ENCODE measurements around the gene GPX4. TPM values are rescaled to one million over a fixed set of nuclear protein-coding genes. Genes with fewer than 3 reads are reported as not detected.

The GPX4 gene
- total RNA-seq, 2 donors from 2014 or later, result 251 to 308 TPM

DNA sequence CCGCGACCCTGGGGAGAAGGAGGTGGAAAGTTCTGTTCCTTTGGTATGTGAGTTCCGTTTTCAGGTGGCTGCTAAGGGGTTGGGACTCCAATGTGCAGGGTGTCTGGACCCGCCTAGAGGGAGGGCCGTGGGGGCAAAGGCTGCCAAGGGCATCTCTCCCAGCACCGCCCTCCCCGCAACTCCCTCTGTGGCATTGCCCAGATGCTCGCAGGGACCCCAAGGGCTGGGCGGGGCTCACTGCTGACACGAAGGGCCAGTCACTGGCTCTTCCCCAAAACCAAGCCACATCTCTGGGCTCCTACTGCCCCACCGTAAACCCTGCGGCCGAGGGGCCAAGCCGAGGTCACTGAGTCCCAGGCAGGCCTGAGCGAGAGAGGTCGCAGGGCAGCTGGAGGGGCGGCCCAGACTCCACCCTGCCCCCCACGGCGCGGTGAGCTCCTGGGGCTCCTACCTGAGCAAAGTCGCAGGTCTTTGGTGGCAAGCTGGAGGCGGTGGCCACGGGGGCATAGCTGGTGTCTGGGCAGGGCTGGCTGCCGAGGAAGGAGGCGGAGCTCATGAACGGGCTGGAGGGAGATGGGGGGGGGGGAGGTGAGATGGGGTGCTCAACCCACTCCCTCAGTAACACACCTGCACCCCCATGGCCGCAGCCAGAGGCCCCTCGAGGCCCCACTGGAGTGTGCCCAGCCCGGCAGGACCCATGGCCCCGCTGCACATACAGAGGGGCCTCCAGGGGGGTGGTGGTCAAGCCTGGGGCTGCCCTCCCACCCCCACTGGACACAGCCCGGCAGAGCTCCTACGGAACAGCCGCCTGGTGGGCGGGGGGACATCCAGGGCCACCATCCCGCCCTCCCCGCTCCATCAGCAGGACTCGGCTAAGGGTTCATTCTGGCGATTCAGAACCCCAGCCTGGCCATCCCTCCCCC is 43.3 kb downstream of the GPX4 start:
- no peak for DNase-seq
- Mint-ChIP-seq H3K9me3 (peaks cover 0 to under 1% of the 10 kb centered on the region in 2 donors), H3K4me3 (no peak overlapping the region), H3K4me1 (ENCODE audit: low read depth) (no peaks in the 10 kb centered on the region), H3K27ac (no peak overlapping the region), H3K27me3 (ENCODE audit: low read depth) (no peaks in the 10 kb centered on the region), H3K36me3 (ENCODE audit: insufficient read depth in 2 of 2) (peaks cover 6 to 14% of the 10 kb centered on the region in 2 donors)
- ATAC-seq (replicated peaks in 1 of 2), result no peak

DNA sequence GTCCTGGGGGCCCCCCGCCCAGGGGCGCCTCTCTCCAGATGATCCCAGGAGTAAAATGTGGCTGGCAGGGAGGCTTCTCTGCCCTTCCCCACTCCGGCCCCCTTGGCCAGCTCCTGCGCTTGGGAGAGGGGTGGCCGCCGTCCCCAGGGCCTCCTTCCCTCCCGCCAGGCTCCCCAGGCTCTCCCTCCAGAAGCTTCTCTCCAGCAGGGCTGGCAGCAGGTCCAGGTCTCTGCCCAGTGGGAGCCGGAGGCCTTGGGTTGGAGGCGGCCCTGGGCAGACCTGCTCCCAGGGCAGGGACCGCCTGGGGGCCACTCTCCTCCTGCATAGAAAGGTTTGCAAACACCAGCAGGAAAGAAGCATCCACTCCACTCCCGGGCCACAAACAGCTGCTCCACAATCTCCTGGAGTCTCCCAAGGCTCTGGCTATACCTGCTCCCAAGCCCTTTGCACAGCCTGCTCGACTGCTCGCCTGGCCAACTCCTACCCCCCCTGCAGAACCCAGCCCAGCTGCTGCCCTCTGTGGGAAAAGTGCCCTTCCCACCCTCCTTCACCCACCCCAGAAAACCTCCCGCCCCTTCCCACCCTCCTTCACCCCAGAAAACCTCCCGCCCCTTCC is 44.2 kb downstream of the GPX4 start:
- DNase-seq (no peak), ATAC-seq (replicated peaks in 1 of 2) (no peak)
- Mint-ChIP-seq H3K4me1 (ENCODE audit: low read depth) (no peaks in the 10 kb centered on the region), H3K36me3 (ENCODE audit: insufficient read depth in 2 of 2) (peaks cover 7 to 12% of the 10 kb centered on the region in 2 donors), H3K4me3 (no peak overlapping the region), H3K27ac (no peak overlapping the region), H3K27me3 (ENCODE audit: low read depth) (no peaks in the 10 kb centered on the region), H3K9me3 (no peaks in the 10 kb centered on the region)

DNA sequence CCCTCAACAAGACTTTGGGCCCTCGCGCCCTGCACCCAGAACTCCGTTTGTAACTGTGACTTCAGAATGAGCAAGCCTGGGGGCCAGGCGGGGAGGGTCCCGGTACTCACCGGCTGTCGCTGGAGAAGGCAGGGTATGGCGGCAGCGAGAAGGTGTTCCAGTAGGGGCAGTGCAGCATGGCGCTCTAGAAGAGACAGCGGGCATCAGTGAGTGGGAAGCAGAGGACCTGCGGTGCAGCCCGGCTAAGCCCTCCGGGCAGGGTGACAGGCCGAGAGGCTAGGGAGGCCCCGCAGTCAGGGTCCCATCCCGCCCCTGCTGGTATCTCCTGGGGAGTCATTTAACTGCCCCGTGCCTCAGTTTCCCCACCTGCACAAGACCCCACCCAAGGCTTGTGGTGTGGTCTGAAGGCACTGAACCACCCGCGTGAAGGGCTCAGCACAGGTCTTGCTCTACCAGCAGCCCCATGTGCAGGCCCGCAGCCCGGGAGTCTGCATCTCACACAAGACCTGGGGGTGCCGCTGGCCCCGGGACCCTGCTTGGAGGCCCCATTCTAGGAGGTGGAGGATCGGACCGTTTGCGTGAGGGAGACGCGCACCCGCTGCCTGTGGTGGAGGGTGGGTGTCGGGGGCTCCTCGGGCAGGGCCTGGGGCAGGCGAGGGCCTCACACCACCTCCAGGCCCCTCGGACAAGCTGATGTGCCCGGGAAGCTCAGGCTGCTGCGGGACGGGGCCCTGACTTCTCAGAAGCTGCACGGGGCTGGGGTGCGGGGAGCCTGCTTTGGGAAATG is 45.7 kb downstream of the GPX4 start:
- no peaks in the 10 kb centered on the region for H3K4me1 Mint-ChIP-seq (ENCODE audit: low read depth)
- H3K27me3 Mint-ChIP-seq (ENCODE audit: low read depth), result no peaks in the 10 kb centered on the region
- no peaks in the 10 kb centered on the region for H3K9me3 Mint-ChIP-seq
- ATAC-seq (replicated peaks in 1 of 2) (no peak), DNase-seq (no peak)
- no peak overlapping the region for H3K4me3 Mint-ChIP-seq
- H3K27ac Mint-ChIP-seq, result no peak overlapping the region
- peaks cover 4 to 5% of the 10 kb centered on the region in 2 donors for H3K36me3 Mint-ChIP-seq (ENCODE audit: insufficient read depth in 2 of 2)

DNA sequence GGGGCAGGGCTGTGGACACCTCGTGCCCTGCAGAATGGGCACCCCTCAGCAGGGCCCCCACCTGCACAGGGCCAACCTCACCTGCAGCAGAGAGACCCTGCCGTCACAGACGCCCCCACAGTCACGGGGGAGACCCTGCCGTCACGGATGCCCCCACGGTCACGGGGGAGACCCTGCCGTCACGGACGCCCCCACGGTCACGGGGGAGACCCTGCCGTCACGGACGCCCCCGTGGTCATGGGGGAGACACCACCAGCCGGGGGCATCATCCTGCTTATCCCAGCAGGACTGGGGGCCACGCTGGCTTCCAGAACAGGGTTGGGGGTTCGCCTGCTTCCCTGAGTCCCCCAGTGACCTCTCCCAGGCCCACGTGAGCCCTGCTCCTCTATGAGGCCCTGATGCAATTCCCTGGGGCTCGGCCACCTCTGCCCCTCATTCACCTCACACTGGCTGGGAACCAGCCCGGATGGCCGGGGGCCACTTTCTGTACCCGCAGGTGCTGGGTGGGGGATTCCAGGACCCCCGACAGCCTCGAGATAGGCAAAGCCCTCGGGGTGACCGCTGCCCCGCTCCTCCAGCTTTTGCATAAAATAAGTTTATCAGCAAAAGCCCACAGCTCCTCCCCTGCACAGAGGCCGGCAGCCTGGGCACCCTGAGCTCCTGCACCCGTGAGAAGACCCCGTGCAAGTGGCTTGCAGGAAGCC is 46.7 kb downstream of the GPX4 start:
- Mint-ChIP-seq H3K36me3 (ENCODE audit: insufficient read depth in 2 of 2) (peaks cover 0 to 2% of the 10 kb centered on the region in 2 donors), H3K4me1 (ENCODE audit: low read depth) (no peaks in the 10 kb centered on the region), H3K9me3 (no peaks in the 10 kb centered on the region), H3K27me3 (ENCODE audit: low read depth) (no peaks in the 10 kb centered on the region), H3K4me3 (no peak overlapping the region), H3K27ac (no peak overlapping the region)
- ATAC-seq (replicated peaks in 1 of 2) (no peak), DNase-seq (no peak)

DNA sequence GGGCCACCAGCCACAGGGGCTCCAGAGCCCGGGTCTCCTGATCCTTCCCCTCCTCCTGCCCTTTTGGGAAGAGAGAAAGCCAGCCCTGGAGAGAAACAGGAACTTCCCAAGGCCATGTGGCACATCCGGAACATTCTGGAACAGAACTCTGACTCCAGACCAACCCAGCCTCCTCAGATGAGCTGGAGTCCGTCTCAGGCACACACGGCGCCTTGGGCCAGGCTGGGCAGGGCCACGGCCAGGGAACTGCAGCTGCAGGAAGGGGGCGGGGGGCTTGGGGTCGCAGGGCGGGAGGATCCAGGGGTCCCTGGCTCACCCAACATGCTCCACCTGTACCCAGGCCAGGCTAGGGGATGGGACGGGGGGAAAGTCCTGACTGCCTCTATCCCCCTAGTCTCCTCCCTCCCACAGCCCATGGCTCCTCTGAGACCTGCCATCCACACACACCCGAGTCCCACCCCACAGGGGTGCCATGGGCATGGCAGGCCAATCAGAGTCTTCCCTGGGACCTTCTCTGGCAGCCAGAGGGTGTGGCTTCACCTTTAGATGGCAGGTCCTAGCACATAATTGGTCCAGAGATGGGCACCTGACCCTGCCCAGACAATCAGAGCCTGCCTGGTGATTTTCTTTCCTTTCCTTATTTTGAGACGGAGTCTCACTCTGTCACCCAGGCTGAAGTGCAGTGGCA is 47.4 kb downstream of the GPX4 start:
- H3K4me3 Mint-ChIP-seq, result no peak overlapping the region
- no peak for DNase-seq
- no peak overlapping the region for H3K27ac Mint-ChIP-seq
- no peak for ATAC-seq (replicated peaks in 1 of 2)
- no peaks in the 10 kb centered on the region for H3K4me1 Mint-ChIP-seq (ENCODE audit: low read depth)
- peaks cover 0 to 2% of the 10 kb centered on the region in 2 donors for H3K36me3 Mint-ChIP-seq (ENCODE audit: insufficient read depth in 2 of 2)
- no peaks in the 10 kb centered on the region for H3K9me3 Mint-ChIP-seq
- H3K27me3 Mint-ChIP-seq (ENCODE audit: low read depth), result no peaks in the 10 kb centered on the region

DNA sequence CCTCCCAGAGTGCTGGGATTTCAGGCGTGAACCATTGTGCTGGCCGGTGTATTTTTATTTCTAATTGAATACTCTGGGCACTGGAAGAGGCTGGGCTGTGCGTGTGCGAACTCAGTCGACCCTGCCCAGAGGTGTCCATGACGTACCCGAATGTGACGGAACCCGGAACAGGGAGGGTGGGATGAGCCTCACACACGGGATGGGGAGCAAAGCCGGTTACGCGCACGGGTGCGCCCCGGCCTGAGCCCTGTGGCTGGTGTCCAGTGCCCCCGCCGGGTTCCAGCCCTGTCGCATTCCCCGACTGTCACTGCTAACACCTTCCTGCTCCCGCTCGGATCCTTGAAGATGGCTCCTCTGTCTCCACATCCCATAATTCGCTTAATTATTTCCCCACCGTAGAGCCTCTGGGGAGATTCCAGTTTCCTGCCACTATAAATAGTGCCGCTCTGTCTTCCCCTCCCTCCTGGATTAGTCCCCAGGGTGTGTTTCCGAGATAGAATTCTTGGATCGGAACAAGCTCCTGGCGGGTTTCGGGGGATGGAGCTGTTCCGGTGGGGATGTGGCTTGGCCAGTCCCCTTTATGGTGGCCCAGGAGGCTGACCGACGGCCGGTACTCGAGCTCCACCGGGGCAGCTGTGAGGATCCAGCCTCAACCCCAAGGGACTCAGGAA is 48.3 kb downstream of the GPX4 start:
- no peaks in the 10 kb centered on the region for H3K4me1 Mint-ChIP-seq (ENCODE audit: low read depth)
- no peak for ATAC-seq (replicated peaks in 1 of 2)
- no peaks in the 10 kb centered on the region for H3K27me3 Mint-ChIP-seq (ENCODE audit: low read depth)
- no peak for DNase-seq
- no peak overlapping the region for H3K27ac Mint-ChIP-seq
- no peak overlapping the region for H3K4me3 Mint-ChIP-seq
- H3K9me3 Mint-ChIP-seq, result no peaks in the 10 kb centered on the region
- peaks cover 0 to 2% of the 10 kb centered on the region in 2 donors for H3K36me3 Mint-ChIP-seq (ENCODE audit: insufficient read depth in 2 of 2)

DNA sequence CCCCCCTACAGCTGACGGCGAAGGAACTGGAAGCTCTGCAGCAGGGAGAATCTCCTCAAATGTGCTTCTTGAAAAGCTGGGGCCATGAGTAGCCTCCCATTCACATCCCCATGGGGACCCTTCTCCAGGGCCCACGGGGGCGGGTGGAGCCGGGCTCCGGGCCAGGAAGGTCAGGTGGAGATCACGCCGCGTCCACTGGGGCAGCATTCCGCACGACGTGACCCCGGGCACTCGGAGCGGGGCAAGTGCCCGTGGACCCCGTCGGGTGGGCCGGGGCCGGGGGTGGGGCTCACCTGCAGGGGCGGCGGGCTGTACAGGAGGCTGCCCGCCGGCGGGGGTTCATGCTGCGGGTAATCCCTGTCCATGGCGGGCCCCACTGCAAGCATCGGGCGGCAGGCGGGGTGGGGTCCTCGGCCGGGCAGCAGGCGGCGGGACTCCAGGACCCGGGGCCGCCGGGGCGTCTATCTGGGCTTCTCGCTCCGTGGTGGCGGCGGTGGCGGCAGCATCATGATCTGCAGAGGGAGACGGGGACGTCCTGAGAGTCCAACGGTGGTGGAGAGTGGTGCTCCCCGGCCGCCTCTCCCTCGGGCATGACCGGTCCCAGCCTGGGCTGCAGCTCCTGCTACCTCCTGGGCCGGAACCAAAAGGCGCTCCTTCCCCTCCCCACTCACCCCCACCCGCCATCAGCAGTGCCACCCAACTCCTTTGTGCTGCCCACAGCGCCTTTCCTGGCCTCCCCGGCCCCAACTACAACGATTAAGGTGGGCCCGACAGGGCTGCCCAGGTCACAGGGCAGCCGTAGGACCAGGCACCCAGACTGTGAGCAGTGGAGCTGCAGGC is 50.3 kb downstream of the GPX4 start:
- DNase-seq (no peak), ATAC-seq (replicated peaks in 1 of 2) (no peak)
- Mint-ChIP-seq H3K27ac (no peak overlapping the region), H3K4me1 (ENCODE audit: low read depth) (no peaks in the 10 kb centered on the region), H3K36me3 (ENCODE audit: insufficient read depth in 2 of 2) (peaks cover 0 to 2% of the 10 kb centered on the region in 2 donors), H3K4me3 (no peak overlapping the region), H3K9me3 (no peaks in the 10 kb centered on the region), H3K27me3 (ENCODE audit: low read depth) (no peaks in the 10 kb centered on the region)

DNA sequence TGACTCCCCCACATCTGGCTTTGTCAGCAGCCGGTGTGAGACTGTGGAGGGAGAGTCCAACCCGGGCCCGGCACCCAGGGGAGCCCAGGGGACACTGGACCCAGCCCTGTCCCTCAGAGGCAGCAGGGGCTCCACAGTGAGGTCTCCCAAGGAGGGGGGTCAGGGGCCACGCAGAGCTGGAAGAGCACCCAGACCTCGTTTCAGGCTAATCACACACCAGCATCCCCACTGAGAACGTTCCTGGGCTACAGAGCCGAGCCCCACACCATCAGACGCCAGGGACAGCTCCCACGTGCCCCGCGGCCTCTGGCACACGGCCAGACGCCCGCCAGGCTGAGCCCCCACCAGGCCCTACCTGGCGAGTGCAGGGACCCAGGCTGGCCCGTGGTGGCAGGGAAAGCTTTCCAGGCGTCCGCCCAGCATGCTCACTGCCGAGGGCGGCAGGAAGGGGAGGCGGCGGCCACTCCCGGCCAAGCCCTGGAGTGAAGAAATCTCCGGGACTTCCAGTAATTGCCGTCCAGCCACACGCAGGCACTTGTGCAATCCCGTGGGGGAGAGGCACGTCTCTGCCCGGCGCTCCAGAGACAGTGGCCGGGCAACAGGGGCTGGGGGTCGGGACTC is 51.0 kb downstream of the GPX4 start:
- H3K27me3 Mint-ChIP-seq (ENCODE audit: low read depth), result no peaks in the 10 kb centered on the region
- no peak overlapping the region for H3K4me3 Mint-ChIP-seq
- no peak for DNase-seq
- H3K9me3 Mint-ChIP-seq, result no peaks in the 10 kb centered on the region
- peaks cover 0 to 2% of the 10 kb centered on the region in 2 donors for H3K36me3 Mint-ChIP-seq (ENCODE audit: insufficient read depth in 2 of 2)
- no peak overlapping the region for H3K27ac Mint-ChIP-seq
- no peaks in the 10 kb centered on the region for H3K4me1 Mint-ChIP-seq (ENCODE audit: low read depth)
- no peak for ATAC-seq (replicated peaks in 1 of 2)

DNA sequence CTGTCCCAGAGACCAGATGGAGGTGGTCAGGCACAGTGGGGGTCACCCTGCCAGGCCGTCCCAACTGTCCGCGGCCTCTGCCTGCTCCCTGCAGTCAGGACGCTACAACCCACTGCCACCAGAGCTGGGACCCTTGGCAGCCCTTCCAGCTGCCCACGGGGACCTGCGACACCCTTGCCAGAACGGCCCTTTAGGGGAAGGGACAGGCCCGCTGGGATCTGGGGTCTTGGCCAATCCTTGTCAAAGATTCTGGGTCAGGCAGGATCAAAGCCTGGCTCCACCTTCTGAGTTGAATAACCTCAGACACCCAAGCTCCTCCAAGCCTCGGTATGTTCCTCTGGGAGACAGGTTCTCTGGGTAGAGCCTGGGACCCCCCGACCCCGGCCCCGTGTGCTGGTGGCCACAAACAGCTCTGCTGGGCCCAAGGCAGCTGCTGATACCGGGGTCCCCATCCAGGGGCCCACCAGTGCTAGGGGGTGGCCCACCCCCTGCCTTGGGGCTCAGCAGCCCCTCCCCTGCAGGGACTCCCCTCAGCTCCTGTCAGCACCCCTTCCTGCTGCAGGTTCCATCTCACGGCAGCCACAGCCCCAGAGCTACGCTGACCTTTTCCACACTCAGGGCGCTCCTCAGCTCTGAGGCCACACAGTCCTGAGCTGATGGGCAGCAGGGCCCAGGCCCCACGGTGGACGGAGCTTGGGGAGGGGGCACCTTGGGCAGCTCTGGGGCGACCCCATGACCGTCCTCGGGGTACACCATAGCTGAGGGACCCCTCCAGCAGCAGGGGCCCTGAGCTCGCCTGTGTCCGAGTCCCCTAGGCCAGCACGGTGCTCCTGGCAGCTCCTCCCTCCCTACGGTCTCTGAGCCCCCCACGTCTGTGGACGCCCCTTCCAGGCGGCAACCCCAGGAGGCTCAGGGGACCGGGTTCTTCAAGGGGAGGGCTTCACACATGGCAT is 51.8 kb downstream of the GPX4 start:
- H3K27ac Mint-ChIP-seq, result no peak overlapping the region
- H3K4me3 Mint-ChIP-seq, result no peak overlapping the region
- H3K9me3 Mint-ChIP-seq, result no peaks in the 10 kb centered on the region
- peaks cover 0 to 2% of the 10 kb centered on the region in 2 donors for H3K36me3 Mint-ChIP-seq (ENCODE audit: insufficient read depth in 2 of 2)
- DNase-seq (no peak), ATAC-seq (replicated peaks in 1 of 2) (no peak)
- no peaks in the 10 kb centered on the region for H3K4me1 Mint-ChIP-seq (ENCODE audit: low read depth)
- H3K27me3 Mint-ChIP-seq (ENCODE audit: low read depth), result no peaks in the 10 kb centered on the region
